NCI-H128 (cell line): ENCODE measurements around the gene ARFGAP1.

Source experiments
- DNase-seq: peaks from one replicate; lab custom pipeline; 2025; ENCODE audit not compliant: unreplicated experiment; lab: John Stamatoyannopoulos, UW

Gene ARFGAP1

DNA sequence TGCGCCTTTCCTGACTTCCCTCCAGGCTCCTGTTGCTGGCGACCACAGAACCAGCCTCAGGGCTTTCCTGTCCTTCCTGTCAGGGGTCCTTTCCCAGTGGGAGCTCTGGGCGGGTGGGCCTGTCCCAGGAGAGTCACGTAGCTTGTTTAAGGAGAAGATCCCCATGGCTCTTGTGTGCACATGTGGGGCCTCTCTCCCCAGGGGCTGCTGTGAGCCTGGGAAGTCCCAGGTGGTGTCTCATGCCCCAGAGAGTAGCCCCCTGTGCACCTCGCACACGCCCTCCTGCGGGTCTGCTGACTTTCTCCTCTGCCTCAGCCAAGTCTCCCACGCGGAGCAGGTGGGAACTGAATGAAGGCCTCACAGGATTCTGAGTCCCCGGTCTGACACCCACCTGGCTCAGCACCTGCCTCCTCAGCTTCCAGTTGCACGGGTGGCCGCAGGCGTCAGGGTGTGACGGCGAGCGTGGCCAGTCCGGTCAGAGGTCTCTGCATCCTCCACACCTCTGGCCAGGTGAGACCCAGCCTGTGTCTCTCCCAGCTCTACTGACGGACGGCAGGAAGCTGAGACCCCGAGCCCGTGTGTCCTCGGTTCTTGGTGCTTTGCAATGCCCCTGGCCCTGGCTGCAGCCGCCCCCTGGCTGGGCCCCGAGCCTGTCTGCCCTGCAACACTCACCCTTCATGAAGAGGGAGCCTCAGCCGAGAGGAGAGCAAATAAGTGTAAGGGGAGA is 12.7 kb upstream of the ARFGAP1 start:
- no peak for DNase-seq

DNA sequence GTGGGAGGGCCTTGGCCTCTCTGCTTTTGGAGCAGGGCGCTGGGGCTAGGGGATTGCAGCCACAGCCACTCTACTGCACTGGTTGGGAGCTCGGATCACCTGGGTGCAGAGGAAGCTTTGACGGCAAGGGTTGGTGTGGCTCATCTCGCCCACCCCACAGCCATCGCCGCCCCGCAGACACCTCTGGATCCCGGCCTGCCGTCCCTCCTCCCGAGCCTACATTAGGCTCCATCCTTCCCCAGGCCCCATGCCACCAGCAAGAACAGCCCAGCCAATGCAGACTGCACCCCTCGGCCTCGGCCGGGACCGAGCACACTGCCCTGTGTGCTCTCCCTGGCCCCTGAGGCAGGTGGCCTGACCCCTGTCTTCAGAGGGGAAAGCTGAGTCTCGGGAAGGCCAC is 12.1 kb upstream of the ARFGAP1 start:
- no peak for DNase-seq

DNA sequence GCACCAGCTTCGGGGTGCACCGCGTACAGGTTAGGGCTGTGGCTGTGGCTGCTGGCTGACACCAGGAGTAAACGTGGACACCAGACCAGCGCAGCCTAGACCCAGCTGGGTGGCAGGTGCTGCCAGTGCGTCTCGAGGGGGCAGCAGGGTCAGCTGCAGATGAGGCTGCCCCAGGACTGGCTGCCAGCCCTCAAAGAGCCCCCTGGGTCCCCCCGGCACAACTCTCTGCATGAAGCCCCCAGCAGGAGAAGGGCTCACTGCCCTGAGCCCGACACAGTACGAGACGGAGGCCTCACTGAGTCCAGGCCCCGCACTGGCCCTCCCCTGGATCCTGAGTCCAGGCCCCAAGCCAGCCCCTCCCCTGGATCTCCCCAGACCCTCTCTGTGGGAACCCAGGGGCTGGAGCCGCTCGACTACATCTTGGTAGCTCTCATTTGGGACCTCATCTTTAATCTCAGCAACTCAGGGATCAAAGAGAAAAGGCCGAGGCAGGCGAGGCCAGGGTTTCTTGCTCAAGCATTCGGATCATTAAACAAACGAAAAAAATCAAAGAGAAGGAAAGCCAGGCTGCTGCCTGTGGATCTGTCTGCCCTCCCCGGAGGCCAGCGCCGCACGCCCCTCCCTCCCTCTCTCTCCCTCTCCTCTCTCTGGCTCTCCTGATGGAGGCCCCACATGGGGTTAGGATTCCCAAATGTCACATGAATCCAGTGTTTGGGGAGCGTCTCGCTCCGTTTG is 11.4 kb upstream of the ARFGAP1 start:
- no peak for DNase-seq

DNA sequence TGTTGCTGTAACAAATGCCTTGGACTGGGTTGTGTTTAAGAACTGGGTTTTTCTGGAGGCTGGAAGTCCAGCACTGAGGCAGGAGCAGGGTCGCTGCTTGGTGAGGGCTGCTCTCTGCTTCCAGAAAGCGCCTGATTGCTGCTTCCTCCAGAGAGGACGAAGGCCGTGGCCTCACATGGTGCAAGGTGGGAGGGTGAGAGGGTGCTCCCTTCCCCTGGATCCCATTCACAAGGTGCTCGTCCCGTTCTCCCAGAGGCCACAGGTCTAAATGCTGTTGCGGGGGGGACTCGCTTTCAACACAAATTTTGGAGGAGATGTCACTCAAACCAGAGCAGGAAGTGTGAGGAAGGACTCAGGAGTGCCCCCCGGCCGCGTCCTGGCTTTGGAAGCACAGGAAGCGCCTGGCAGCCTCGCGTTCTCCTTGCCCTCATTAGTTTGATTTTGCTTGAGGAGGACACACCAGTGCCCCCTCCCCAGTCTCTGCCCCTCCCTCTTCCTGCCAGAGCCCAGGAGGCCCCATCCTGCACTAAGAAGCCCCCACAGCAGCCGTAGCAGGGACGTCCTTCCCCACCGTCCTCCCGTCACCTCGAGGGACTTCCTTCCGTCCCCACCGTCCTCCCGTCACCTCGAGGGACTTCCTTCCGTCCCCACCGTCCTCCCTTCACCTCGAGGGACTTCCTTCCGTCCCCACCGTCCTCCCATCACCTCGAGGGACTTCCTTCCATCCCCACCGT is 10.7 kb upstream of the ARFGAP1 start:
- DNase-seq = no peak

DNA sequence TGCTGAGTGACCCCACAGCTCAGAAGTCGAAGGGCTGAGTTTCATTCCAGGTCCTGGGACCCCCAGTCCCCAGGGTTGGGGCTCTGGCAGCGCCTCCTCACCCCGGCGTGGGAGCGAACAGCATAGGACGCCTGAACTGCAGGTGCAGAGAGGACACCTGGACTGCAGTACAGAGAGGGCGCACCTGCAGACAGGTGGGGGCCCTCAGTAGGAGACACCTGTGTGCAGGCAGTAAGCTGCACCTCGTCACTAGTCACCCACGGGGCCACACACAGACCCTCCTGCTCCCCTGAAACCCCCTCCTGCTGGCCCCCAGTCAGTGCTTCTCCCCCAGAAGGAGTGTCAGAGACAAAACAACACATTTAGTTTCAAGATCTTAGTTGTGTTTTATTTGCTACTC is 9.8 kb upstream of the ARFGAP1 start:
- DNase-seq = no peak

DNA sequence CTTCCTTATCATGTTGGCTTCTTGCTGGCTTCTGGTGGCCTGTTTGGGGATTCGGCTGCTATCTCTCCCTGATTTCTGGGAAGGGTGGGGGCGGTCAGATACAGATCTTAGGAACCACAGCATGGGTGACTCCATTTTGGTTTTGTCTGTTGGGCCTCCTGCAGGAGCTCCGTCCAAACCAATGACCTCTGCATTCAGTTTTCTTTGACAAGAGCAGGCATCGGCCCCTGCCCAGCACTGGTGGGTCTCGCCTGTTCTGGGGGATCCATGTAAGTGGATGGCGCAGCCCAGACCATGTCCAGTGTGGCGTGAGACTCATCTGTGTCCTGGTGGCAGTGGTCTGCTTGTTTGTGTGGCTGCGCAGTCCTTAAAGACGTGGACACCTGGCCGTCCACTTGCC is 8.6 kb upstream of the ARFGAP1 start:
- no peak for DNase-seq

DNA sequence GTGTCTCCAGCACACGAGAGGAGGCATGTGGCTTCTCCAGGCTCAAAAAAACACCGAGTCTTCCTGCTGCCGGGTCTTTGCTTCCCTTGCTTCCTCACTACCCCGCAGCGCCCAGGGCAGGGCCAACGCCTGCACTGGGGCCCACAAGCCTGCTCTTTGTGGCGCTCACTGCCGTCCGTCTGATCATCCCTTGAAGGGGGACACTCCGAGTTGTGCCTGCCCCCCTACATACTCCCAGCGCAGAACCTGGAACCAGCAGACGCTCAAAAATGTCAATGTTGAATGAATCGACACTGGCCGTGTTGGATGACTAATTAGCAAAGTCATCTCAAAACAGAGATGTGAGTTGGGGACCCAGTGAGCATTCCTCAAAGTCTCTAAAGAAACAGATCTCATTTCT is 8.1 kb upstream of the ARFGAP1 start:
- DNase-seq = no peak

DNA sequence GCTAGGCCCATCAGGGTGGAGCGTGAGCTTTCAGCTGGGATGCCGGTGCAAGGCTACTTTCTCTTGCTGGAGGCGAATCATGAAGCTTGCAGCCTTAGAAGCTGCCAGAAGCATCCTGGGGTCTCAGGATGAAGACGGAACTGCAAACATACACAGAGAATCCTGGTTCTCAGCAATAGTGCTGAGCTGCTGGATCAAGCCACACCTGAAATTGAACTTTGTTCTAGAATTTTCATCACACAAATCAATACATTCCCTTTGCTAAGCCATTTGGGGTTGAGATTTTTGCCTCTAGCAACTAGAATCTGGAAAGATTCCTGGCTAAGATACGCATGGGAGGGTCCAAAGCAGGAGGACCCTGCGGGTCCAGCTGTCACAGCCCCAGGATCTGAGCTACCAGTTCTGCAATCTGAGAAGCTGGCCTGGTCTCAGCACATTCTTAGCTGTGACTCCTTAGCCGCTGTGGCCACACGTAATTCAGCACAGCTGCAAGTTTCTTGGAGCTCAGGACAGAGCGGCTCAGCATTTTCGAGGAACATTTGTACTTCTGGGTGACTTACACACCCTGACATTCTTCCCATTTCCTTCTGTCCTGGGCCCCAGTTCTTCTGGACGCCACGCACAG is 6.6 kb upstream of the ARFGAP1 start:
- no peak for DNase-seq

DNA sequence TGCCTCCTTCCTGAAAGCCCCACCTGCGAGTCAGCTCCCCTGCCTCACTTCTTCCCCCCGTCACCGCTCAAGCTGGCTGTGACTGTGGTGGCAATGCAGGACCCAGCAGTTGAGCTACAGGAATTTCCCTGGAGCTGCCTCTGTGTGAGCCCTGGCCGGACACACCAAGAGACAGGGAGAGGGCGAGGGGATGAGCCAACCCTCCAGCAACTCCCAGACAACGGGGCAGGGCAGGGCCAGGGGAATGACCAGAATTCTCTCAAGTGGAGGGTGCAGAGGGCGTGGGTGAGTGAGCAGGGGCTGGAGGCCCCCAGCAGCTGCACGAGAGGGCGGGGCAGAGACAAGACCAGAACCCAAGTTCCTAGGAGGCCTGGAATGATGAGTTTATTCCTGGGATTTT is 4.9 kb upstream of the ARFGAP1 start:
- DNase-seq = no peak

DNA sequence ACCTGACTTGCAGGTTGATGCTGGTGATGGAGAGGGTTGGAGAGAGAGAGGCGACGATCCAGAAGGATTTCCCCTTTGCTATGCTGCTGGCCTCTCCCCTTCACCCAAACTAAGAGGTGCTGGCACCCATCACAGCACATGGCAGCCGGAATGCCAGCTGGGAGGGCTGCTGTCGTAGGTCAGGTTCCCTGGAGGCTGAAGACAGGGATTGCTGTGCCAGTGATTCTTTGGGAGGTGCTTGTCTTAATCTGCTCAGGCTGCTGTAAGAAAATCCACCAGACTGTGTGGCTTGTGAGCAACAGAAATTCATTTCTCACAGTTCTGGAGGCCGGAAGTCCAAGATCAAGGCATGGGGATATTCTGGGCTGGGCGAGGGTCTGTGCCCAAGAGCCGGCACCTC is 4.4 kb upstream of the ARFGAP1 start:
- DNase-seq = no peak

DNA sequence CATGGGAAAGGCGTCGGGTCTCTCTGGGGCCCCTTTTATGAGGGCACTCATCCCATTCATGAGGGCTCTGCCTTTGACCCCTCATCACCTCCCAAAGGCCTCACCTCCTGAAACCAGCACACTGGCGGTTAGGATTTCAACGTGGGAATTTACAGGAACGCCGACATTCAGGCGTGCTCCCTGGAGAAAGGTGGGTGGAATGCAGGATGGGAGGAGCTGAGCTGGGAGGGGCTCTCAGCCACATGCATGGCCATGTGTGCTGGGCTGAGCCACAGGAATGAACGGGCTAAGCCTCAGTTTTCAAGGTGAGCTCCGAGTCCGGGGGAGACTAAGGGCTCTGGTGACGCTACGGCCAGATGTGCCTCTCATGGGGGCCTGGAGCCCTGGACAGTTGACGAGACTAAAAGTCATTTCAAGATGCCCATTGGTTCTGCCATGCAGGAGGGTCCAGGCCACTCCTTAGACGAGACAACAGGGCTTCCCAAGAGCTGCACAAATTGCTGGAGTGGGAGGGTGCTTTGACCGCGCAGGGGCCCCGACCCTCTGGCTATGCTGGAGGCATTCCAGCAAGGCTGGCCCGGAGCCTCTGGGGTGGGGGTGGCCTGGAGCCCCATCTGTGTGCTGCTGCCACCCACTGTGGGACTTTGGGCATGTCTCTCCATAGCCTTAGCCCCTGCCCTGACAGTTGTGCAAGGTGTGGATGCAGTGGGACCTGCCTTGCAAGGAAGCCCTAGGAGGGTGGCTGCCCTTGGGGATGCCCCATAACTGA is 3.8 kb upstream of the ARFGAP1 start:
- no peak for DNase-seq

DNA sequence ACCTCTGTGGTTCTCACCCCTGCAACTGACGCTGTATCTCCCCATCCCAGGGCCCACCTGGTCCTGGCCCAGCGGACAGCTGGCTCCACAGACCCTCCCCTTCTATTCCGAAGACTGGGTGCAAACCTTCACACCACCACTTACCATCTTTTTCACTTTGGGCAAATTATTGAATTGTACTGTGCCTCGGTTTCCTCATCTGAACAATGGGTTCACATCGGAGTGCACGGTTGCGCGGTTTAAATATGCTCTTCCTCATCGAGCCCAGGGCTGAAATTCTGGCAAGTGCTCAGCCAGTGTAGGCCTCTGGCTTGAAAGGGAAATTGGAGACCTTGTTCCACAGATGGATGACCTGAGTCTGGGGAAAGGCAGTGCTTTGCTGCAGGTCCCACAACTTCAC is 2.9 kb upstream of the ARFGAP1 start:
- no peak for DNase-seq

DNA sequence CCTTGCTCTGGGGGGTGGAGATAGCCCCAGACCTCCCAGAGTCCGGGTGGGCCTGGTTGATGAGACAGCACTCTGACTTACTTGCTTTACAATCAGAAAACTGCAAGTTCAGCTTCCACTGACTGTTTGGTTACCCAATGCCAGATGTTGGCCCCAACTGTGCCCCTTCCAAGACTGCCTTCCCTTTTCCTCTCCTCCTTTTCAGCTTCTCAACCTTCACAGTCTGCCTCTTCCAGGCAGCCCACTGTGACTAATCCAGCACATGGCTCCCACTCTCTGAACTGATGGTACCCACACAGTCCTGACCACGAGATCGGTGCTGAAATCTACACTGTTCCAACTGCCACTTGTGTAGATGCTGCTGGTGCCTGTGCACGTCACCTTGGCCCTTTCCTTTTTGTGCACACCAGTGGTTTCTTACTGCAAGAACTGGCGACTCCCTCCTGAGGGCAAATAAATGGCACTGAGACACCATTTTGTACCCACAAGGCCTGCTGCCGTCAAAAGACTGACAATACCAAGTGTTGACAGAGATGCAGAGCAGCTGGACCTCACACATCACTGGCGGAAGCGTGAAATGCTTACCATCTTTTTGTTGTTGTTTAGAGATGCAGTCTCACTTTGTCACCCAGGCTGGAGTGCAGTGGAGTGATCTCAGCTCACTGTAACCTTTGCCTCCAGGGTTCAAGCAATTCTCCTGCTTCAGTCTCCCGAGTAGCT is 1.8 kb upstream of the ARFGAP1 start:
- DNase-seq = no peak

DNA sequence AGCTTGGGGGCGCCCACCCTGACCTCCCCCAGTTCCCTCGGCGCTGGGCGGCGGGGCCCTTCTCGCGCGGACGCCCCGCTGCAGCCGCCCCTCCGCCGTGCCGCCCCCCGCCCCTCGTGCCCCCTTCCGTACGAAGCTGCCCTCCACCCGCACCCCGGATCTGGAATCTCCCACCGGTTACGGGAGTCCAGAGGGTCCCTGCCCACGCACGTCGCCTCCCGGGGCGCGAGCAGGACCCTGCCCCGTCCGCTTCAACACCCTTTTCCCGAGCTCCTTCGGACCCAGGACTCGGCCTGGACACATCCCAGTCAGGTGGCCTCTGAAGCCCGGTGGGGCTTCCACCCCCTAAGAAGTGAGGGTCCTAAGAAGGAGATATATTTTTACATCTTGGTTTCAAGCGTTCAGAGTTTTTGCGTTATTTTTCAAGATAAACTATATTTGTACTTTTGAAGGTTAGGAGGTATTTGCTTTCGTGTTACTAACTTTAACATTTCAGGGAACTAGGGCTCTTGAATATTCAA is 506 bp downstream of the ARFGAP1 start:
- no peak for DNase-seq

DNA sequence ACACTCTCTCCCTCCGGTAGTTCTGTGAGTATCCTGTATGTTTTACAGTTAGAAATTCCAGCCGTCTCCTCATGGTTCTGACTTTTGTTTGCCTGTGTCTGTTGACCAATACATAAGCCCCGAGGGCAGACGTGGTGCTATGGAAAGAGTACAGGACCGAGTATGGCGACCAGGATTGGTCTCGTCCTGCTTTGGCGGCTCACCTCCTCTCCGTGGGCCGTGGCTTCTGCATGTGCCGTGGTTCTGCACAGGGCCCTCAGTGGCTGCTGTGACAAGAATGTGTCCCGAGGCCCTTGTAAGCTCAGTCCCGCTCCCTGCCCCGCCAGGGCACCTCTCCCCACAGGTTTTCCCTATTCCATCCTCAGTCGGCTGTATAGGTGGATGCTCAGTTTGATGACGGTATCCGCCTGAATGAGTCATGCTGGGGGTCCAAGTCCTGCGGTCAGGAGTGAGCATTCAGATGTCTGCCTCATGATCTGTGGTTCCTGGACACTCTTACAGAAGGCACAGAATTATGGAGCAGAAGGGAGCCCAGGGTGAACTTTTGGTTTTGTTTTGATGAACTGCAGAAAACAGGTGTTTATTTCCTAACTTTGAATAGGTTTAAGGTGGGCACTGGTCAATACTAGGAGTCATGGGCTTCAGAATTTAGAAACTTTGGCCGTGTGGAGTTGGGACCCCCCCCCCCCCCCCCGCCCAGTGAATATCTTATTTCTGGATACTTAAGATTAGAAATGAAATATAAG is 1.2 kb downstream of the ARFGAP1 start:
- no peak for DNase-seq

DNA sequence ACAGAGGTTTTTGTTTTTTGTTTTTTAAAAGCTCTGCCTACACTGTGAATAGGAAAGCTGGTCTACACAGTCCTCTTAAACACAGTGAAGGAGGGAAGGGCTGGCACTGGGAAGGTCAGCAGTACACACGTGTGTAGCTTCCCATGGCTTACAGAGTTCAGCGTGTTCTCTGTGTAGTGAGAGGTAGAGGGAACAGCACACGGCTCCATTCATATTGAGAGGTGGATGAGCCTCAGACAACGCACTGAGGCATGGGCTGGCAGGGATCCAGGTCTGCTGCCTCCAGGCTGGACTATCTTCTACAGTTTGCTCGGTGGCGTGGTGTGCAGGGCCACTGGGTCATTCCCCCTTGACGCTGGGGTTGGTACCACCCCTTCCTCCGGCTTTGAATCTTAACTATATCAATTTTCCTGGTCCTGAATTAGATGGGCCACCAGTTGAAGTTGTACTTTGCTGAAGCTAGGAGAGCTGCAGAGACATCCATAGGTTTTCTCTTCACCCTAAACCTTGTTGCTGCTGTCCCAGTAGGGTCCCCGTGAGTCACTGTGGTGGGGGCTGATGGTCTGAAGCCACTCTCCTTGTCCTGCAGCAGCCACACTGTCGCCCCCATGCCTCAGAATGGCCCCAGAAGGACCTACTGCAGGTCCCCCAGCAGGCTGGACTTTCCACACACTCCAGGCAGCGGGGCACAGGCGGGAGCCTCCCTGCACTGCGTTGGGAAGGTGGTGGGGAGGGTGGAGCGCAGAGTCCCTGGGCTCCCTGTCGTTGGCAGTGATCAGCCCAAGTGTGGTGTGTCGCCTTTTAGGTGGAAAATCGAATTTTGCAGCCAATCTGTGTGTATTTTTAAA is 2.0 kb downstream of the ARFGAP1 start:
- DNase-seq = no peak

DNA sequence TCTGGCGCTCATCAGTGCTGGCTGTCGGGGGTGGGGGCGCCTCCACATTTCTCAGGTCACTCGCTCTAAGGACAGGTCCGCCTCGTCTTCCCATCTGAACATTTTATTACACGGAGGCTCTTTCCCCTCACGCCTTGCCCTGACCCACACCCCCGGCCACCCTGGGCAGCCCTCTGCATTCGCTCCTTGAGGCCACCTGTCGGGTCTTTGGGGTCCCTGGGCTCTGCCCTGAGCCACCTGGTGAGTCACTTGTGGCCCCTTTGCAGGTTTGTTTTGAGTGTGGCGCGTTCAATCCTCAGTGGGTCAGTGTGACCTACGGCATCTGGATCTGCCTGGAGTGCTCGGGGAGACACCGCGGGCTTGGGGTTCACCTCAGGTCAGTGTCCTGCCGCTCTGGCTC is 3.2 kb downstream of the ARFGAP1 start:
- DNase-seq = no peak

DNA sequence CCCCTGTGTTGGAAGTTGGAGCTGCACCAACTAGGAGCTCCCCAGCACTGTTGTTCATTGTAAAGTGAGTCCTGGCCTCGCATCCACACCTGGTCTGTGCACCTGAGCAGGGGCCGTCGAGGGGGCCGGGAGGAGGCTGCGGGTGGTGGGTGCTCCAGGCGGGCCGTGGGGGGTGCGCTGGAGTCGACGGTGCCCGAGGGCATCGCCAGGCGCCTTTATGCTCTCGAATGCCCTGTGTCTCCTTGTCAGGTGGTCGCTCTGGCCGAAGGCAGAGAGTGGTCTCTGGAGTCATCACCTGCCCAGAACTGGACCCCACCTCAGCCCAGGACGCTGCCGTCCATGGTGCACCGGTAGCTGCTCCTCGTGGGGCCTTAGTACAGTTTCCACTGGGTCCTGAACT is 4.3 kb downstream of the ARFGAP1 start:
- no peak for DNase-seq
